ENCODE measurements around the gene P2RX6.
A peak's percentile ranks its signal among the peaks of the same experiment; 100 is the strongest.

Gene P2RX6

DNA sequence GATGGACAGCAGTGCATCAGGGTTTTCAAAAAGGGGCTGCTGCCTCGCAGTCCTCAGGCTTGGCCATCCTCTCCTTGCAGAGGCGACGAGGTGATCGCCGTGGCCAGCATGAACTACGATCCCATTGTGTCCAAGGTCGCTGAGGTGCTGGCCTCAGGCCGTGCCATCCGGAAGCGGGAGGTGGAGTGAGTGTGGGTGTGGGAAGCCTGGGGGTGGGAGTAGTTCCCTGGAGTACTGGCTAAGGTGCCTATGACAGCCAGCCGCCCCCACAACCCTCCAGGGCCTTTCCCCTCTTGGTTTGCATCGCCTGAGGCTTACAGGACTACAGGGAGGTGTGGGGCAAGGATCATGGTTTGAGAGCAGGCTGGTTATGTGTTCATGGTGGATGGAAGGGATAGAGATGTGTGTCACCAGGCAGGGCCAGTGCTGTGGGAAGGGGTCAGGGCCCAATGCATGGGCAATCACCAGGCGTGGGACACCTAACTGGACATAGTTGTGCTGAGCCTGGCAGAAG lies 35.0 kb upstream of the P2RX6 start:
- no peak for DNase-seq (ENCODE audit: low spot score)

DNA sequence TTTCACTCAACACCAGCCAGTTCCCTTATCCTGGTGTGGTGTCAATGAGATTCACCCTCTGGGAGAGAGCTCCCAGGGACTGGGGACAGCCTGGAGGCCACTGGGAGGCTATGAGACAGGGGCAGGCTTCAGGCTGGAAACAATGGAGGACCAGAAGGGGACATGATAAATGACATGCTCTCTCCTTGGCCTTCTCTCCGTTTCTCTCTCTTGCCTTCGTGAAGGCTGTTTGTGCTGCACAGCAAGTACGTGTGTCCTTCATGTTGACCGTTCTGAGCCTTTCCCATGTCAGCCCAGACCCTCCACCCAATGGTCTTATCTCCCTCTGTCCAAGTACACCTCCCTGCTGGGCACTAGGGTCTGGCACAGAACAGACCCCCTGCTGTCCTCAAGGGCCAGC lies 34.4 kb upstream of the P2RX6 start:
- DNase-seq (ENCODE audit: low spot score): no peak

DNA sequence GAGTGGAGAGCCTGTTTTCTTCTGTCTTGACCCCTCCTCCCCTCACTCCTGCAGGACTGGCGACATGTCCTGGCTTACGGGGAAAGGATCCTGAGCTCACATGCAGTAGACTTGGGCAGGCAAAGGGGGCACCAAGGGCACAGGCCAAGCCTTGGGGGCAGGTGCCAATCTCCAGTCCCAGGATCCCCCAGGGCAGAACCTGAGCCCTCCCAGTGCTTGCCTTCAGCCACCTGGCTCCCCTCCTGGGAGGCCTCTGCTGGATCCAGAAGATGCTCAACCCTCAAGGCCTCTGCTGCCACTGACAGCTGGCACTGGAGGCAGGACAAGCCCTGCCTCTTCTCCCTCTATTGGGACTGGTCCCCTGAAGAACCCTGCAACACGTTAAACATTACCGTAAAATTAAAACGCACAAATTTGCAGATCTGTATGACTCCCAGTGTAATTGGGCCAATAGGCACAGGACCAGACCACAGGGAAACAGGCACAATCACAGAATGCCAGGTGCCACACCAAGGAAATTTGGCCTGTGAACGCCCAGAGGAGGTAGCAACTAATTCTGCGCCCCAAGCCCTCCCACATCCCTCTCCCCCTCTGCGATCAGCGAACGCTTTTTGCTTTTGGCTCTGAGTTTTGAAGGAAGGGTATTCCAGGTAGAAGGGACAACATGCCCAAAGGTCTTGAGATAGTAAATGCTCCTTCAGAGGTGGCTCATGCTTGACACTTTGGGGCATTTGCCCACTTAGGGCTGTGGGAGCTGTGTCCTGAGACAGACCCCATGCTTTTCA lies 33.8 kb upstream of the P2RX6 start:
- no peak for DNase-seq (ENCODE audit: low spot score)

DNA sequence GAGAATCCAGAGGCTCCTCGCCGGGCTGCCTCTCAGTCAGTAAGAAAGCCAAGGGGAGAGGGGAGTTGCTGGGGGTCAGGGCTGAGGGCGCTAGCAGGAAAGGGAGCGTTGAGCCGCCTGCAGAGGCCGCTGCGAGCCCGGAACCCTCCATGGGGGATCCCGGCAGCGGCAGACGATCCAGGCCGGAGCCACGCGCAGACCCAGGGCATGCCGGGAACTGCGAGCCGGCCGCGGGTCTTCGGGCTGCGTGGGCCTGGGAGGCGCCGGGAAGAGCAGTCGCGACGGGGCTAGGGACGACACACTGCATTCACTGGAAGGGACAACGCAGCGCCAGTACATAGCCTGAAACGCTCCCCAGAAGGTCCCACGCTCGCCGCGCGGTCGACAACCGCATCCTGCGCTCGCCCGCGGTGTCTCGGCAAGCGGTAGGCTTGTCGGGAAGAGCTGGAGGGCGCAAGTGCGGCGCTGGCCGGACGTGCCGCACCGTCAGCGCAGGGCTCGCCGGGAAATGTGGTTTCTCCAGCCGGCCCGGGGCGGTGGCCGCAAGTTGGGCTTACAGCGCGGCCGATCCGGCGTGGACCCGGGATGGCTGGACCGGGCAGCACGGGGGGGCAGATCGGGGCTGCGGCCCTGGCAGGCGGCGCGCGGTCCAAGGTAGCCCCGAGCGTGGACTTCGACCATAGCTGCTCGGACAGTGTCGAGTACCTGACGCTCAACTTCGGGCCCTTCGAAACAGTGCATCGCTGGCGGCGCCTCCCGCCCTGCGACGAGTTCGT lies 33.0 kb upstream of the P2RX6 start, which contains the start of gene LZTR1:
LZTR1 (plus strand) TSS at position 511 of the 776 bp plus-strand sequence; CDS start at position 586, 75 bp downstream.
- peak; percentile 67 for DNase-seq (ENCODE audit: low spot score)

DNA sequence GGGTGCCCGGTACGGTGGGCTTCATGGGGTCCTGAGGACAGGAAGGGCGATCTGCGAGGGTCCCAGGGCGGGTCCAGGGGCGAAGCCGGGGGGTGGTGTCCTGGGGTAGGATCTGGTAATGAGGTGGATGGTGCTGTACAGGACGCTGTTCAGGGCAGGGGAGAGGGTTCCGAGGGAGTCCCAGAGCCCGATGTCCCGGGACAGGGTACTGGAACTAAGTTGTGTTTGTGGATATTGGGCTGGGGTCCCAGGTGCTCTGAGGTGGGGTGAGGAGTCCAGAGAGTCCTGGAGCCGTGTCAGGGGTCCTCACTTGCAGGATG lies 32.4 kb upstream of the P2RX6 start:
- DNase-seq (ENCODE audit: low spot score): no peak

DNA sequence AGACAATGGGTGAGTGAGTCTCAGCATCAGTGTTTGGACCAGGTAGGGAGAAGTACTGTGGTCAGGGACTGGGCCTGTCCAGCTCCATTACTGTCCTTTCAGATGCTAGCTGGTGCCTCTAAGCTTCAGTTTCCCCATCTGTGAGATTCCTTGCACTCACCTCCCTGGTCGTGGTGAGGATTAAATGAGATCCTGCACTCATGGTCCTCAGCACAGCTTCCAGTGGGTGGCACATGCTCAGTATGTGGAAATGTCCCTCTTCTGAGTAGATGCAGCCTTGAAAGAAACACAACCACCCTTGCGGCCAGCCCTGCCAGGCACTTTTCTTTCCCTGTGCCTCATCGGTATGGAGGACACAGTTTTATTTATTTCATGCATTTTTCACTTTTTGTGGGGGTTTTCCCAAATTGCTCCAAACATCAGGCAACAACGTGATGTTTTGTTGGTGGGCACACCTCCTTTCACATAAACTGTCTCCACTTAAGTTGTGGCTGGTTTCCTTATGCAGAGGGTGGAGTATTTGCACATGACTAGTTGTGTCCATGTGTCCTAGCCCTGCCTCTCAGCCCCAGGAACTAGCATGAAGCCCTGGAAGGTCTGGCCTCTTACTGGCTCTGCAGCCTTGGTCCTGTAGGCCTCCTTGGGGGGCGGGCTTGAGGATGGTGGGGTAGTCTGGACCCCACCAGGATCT lies 31.7 kb upstream of the P2RX6 start:
- no peak for DNase-seq (ENCODE audit: low spot score)

DNA sequence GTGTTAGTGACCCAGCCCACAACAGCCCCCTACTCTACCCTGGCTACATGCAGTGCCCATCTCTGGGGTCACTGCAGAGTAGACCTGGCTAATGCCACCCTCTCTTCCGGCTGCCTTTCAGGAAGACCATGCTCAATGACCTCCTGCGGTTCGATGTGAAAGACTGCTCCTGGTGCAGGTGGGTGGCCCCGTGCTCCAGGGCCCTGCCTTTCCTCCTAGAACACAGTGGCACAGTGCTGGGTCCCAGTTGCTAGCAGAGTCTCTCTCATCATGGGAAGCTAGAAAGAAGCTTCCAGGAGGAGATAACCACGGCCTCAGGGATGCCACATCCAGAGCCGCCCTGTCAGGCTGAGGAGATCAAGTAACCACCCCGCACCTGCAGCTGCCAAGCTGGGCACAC lies 29.2 kb upstream of the P2RX6 start:
- DNase-seq (ENCODE audit: low spot score): no peak

DNA sequence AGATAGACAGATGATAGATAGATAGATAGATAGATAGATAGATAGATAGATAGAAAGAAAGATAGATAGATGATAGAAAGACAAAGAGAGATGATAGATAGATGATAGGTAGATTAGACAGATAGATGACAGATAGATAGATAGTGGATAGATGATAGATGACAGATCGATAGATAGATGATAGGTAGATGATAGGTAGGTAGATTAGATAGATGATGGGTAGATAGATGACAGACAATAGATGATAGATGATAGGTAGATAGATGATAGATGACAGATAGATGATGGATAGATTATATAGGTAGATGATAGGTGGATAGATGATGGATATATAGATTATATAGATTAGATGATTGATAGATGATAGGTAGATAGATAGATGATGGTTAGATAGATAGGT lies 28.6 kb upstream of the P2RX6 start:
- no peak for DNase-seq (ENCODE audit: low spot score)

DNA sequence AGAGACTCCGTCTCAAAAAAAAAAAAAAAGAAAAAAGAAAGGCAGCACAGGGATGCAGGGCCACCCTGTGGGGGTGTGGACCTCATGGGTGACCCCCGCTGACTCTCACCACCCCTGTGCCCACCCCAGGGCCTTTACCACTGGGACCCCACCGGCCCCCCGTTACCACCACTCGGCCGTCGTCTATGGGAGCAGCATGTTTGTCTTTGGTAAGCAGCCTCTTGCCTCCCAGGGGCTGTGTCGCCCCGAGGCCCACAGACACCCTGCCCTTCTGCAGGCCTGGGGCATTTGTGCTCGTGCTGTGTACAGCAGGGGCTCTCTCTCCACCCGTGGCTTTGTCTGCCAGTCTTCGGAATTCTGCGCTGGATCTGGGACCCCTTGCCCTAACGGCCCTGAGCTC lies 27.6 kb upstream of the P2RX6 start:
- no peak for DNase-seq (ENCODE audit: low spot score)

DNA sequence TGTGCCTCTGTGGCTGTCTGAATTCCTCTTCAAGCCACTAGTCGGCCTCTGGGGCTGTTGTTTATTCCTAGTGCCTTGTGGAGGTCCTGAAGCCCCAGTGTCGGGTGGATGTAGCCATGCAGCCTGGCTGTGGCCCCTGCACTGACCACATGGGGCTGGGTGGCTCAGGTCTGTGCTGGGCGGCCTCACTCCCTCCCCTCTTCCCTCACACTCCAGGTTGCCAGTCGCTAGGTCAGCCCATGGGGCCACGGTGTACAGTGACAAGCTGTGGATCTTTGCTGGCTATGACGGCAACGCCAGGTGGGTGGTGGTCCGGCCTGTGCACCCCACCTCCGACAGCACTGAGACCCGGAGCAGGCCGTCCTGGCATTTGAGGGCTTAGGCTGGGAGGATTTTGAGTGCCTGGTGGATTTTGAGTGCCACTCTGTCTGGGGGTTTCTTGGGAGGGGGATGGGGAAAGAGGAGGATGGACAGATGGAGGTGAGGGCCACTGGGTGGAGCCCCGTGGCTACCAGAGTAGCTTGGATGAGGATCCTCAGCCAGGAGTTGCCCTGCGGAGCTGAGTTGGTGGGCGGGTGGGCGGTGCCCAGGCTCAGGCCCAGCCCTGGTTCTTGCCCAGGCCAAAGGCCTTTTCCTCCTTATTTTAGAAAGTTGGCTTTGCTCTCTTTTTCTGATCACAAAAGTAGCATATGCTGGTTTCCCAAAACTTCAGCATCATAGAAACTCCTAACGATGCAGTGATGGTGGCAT lies 26.2 kb upstream of the P2RX6 start:
- DNase-seq (ENCODE audit: low spot score): no peak

DNA sequence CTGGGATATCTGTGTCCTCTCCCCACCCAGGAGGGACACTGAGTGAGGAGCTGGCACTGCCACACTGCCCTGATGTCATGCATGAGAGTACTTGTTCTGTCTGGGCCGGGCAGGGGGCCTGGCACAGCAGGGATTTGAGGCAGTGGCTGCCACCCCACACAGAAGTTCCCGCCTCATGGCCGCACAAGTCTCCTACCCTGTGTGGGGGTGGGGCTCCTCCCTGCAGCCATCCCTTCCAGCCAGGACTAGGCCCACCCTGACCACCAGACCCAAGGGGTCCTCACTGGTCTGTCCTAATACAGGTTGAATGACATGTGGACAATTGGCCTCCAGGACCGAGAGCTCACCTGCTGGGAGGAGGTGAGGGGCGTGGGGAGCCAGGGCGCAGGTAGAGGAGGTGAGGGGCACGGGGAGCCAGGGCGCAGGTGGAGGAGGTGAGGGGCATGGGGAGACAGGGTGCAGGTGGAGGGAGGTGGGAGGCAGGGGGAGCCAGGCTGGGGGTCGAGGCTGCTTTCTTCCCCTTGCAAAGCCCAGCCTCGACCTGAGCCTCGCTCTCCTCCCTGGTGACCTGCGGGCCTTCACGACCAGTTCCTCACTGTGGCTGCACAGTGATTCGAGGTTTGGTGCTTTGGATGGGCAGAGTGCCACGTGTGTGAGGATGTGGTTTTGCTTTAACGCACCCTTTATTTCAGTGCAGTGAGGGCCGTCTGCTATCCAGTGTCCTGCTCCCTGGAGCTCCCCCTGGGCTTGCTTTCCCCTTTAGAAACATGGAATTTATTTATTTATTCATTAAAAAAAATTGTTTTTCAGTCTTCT lies 25.4 kb upstream of the P2RX6 start:
- DNase-seq (ENCODE audit: low spot score): no peak

DNA sequence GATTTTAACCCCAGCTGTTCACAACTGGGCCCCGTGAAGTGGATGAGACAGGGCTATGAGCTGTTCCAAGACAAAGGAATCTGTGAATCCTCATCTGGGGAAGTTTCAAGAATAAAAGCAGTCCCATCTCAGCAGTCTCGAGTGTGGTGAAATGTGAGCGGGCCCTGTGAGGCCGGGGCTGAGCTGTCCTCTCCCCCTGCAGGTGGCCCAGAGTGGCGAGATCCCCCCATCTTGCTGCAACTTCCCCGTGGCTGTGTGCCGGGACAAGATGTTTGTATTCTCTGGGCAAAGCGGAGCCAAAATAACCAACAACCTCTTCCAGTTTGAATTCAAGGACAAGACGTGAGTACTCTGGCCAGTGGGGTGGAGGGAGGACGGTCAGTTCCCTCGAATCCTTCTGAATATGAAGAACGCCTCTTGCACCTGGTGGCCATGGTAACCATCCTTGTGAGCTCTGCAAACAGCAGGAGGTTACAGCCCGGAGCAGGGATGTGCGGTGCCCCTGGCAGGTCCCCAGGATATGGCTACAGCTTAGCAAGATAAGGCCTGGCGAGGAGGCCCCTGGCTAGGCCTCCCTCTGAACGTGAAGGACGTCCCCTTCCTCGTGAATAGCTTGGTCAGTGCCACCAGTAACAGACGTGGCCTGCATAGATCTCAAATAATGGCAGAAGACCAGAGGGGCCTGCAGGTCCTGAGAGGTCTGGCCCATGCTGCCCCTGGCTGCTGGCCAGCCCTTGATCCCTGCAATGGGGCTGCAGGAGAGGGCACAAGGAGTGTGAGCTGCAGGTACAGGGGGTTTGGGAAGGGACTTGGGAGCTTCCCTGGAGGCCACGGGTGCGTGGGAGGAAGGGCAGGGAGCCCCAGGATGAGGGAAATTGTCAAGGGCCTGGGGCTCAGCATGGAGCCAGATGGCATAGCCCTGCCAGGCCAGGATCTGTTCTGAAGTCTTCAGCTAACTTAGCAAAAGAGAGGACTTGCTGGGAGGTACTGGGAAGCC lies 24.5 kb upstream of the P2RX6 start:
- no peak for DNase-seq (ENCODE audit: low spot score)

DNA sequence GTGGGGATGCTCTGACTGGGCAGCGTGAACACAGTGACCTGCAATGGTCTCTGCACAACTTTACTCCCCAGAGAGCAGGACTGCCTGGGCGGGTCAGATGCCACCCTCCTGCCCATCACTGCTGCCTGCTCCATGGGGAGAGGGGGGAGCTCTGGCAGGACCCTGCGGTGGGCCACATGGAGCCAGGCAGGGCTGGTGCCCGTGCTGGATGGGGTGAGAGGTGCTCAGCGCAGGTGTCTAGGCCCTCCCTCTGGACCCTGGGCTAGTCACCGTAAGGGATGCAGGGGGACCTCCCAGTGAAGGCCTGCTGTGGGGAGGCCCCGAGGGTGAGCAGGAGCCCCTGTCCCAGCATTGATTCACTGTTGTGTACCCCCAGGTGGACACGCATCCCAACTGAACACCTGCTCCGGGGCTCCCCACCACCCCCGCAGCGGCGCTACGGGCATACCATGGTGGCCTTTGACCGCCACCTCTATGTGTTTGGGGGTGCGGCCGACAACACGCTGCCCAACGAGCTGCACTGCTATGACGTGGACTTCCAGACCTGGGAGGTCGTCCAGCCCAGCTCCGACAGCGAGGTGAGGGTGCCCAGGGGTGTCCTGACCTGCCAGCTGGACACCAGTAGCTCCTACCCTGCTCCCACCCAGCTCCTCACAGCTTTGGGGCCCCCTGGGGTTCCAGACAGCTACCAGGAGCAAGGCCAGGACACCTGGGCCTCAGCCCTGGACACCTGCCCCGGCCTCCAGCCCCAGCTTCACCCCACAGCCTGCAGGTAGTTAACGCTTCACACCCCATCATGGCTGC lies 23.5 kb upstream of the P2RX6 start:
- no peak for DNase-seq (ENCODE audit: low spot score)

DNA sequence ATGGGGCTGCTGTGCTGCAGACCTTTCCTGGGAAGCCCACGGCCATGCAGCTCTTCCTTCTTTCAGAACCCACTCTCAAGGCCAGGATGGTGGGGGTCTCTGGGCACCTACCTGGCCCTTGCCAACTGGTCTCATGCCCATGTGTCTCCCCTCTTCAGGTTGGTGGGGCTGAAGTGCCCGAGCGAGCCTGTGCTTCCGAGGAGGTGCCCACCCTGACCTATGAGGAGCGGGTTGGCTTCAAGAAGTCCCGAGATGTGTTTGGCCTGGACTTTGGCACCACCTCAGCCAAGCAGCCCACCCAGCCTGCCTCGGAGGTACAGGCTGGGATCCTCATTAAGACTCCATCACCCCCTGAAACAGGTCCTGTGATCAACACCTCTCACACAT lies 22.9 kb upstream of the P2RX6 start:
- DNase-seq (ENCODE audit: low spot score): no peak

DNA sequence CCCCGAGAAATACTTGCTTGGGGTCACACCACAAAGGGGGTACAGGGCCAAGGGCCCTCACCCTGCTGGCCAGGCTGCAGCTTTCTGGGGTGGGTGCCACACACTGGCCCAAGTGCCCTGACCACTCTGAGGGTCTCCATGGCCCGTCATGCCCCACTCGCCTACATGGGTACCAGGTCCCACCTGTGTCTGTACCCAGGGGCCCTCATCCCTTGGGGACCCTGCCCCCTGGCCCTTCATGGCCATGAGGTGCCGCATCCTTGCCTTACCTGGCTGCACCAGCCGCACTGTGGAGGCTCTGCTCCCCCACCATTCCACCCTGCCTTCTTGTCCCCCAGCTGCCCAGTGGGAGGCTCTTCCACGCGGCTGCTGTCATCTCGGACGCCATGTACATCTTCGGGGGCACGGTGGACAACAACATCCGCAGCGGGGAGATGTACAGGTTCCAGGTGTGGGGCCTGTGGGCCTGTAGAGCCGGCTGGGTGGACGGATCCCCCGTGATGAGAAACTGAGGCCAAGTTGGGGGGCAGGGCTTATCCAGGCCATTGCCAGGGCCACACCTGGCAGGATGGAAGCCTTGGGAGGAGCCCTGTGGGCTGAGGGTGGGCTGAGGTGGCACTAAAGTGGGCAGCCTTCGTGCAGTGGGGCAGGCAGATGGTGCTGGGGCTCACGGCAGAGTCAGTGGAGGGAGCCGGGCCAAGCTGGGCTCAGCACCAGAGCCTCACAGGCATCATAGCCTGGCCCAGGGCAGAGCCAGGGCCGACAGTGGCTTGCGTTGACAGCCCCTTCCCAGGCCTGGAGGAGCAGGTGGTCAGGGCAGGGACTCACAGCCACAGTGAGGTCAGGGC lies 22.3 kb upstream of the P2RX6 start:
- DNase-seq (ENCODE audit: low spot score): no peak

DNA sequence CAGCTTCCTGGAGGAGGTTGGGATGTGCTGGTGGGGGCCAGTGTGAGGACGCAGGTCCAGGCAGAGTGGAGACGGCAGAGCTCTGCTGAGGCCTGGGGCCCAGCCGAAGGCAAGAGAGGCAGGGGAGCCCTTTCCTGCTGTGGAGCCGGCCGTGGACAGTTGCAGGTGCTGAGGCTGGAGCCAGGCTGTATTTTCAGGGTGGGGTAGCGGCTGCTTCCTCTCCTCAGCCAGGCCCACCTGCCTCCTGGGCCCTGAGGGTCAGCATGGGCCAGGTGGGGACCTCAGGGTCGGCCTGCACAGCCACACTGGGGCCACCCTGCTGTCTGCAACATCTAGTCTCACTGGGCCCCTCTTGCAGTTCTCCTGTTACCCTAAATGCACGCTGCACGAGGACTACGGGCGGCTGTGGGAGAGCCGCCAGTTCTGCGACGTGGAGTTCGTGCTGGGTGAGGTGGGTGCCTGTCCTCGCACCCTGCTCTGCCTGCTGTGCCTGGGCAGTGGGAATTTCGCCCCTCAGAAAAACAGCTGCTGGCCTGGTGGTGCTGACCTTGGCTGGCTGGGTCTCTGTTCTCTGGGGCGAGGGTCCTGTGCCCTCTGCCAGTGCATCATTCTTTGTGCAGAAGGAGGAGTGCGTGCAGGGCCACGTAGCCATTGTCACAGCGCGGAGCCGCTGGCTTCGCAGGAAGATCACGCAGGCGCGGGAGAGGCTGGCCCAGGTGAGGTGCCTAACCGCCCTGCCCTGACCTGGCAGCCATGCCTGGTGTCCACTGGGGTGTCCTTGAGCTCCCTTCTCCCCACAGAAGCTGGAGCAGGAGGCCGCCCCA lies 21.4 kb upstream of the P2RX6 start:
- DNase-seq (ENCODE audit: low spot score): no peak

Data from CD4-positive, alpha-beta T cell treated with Interleukin-15 for 4 hours (primary cell).